HG02981 (cell line): Measurements from ENCODE around the gene CCR7.

ENCODE experiments used
- ATAC-seq: cut with Tn5 transposase; IDR thresholded peaks from one replicate; pipeline ENCODE4 v1.9.1; 2021; ENCODE audit warnings: mild to moderate bottlenecking, moderate library complexity; ENCODE audit not compliant: unreplicated experiment

CCR7 gene

DNA sequence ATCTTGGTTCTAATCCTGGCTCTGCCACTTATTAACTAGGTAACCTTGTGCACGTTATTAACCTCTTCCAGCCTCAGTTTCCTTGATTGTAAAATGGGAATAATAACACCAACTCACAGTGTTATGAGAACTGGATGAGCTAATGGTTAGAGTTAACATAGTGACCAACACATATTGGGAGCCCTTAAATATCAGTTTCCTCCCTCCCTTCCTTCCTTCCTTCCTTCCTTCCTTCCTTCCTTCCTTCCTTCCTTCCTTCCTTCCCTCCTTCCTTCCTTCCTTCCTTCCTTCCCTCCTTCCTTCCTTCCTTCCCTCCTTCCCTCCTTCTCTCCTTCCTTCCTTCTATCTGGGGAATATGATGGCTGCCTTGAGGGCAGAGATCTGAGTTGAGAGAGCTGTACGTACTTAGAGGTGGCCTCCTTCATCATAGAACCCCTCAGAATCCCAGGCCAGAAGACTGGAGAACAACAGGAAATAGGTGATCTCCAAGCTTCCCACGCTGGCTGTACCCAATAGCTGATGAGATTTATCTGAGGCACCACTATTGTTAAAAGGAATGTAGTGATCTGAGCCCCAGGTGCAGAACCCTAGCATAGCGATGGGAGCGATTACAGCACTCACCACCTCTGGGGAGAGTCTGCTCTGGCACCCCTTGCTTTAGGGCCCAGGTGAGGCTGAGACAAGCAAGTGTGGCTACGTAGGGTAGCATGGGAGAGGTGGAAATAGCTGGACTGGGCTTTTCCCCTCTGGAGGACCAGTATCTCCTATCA, 26.2 kb downstream of the CCR7 start:
- ATAC-seq, result no peak

- no peak for ATAC-seq
Measured at GRCh38 chr17:40538019-40538935, 27.0 kb downstream of the CCR7 start.

- no peak for ATAC-seq
Measured at GRCh38 chr17:40536295-40537171, 28.7 kb downstream of the CCR7 start.

- no peak for ATAC-seq
Measured at GRCh38 chr17:40535924-40536294, 29.4 kb downstream of the CCR7 start.

DNA sequence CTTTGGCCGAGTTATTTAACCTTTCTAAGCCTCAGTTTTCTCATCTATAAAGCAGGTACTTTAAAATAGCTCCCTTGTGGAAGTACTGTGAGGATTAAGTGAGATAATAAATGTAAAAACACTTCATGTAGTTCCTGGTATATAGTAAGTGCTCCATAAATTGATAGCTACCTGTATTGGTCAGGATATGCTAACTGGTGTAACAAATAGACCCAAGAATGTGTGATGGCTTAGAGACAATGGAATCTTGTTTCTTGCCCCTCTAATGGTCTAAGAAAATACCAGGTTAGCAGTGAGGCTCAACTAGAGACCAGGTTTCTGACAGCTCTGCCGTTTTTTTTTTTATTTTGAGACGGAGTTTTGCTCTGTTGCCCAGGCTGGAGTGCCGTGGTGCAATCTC, 29.8 kb downstream of the CCR7 start:
- ATAC-seq, result no peak

GRCh38 chr17:40534371-40535189, 30.7 kb downstream of the CCR7 start:
- ATAC-seq, result no peak

DNA sequence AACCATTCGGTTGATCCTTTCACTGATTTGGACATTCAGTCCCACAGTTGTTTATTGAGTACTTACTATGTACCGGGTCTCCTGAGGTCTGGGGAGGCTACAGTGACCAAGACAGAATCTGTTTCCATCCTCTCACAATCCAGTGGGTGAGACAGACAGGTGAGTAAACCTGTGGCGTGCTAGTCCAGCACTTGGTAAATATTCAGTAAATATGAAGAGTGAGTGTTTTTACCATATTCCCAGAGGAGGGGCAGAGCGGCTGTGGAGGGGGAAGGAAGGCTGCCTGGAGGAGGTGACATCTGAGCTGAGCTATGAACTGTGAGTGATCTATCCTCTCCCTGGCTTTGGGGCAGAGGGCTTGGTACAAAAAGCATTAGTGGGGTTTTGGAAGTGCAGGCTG, 31.4 kb downstream of the CCR7 start:
- ATAC-seq, result no peak

GRCh38 chr17:40532520-40533253, 32.6 kb downstream of the CCR7 start:
- no peak for ATAC-seq

DNA sequence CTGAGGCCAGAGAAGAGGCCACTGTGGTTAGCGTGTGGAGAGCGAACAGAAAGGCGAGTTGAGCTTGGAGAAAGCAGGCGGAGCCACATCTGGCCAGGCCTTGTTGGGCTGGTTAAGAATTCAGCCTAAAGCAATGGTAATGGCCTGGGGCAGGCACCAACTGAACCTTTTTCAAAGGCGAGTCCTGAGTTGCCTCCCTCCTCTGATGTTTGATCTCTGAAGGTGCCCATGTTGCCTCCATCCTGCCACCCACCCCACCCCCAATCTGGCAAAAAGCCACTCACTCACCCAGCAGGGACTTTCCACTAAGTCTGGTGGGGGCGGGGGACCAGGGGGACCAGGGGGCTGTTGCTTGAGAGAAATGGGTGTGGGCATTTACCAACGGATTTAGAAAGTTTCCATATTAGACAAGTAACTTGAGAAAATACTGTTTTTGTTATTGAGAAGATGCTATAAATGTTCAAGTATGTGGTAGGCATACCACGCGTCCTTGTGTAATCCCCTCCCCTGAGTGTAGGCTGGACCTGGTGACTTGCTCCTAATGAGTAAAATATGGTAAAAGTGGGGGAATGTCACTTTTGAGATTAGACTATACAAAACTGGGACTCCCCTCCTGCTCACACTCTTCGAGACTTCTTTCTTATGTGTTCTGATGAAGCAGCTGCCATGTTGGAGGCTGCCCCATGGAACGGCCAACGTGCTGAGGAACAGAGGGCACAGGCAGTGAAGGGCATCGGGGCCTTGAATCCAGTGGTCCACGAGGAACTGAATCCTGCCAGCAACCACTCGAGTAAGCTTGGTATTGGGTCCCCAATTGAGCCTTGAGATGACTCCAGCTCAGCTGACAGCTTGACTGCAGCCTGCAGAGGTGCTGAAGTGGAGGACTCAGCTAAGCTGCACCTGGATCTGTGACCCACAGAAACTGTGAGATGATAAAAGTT, 34.0 kb downstream of the CCR7 start:
- ATAC-seq, result no peak

- no peak for ATAC-seq
Measured at GRCh38 chr17:40530531-40530994, 34.7 kb downstream of the CCR7 start.

GRCh38 chr17:40529991-40530390, 35.3 kb downstream of the CCR7 start:
- ATAC-seq, result no peak

DNA sequence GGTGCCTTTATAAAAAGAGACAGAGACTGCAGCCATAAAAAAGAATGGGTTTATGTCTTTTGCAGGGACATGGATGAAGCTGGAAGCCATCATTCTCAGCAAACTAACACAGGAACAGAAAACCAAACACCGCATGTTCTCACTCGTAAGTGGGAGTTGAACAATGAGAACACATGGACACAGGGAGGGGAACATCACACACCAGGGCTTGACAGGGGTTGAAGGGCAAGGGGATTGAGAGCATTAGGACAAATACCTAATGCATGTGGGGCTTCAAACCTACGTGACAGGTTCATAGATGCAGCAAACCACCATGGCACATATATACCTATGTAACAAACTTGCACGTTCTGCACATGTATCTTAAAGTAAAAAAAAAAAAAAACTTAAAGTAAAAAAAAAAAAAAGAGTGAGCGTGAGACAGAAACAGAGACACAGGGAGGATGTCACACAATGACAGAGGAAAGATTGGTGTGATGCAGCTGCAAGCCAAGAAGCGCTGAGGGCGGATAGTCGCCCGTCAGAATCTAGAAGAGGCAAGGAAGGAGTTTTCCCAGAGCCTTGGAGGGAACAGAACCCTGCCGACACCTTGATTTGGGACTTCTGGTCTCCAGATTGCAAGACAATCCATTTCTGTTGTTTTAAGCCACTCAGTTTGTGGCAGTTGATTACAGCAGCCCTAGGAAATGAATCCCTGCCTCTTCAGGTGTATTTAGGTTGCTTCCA, 36.4 kb downstream of the CCR7 start:
- ATAC-seq, result no peak

- no peak for ATAC-seq
Measured at GRCh38 chr17:40526668-40527067, 38.6 kb downstream of the CCR7 start.

DNA sequence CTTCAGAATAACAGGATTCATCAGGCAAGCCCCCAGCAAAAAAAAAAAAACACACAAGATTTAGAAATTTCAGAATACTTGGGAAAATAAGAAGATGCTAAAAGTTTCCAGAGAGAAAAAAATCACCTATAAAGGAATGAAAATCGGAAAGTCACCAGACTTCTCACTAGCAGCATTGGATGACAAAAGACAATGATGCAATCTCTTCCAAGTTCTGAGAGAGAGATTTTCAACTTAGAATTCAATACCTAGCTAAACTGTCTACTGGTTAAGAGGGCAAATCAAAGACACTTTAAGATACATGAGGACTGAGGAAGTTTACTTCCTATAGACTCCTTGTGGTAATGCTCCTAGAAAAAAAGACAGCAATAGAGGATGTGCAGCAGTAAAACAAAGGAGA, 40.0 kb downstream of the CCR7 start:
- ATAC-seq, result no peak

DNA sequence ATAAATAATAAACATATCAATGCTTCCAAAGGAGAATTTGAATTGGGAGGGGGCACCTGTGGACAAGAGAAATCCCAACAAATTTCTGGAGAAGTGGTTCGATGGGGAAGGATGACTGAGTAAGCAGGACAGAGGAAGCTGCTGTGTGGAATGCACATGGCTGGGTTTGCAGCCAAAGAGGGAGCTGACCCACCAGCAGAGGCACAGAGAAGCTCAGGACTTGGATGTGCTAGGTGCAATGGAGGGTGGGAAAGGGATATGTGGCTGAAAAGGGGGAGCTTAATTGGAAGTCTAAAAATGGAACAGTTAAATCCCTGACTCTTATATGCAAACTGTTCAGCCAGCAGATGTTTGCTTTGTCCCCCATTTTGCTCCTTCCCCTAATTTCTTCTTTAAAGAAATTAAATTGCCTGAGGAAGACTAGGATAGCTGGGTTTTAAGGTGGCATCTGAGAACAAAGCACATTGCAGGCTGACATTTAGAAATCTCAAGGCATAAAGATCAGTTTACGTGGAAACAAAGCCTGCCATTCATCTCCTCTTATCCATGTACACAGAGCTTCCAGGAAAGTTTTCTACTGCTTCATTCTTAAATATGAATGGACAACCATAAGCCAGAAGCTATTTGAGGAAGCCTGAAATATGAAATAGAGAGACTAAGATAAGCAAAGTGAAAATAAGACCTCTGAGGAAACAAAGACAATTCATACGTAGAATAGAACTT, 40.9 kb downstream of the CCR7 start:
- ATAC-seq, result no peak

DNA sequence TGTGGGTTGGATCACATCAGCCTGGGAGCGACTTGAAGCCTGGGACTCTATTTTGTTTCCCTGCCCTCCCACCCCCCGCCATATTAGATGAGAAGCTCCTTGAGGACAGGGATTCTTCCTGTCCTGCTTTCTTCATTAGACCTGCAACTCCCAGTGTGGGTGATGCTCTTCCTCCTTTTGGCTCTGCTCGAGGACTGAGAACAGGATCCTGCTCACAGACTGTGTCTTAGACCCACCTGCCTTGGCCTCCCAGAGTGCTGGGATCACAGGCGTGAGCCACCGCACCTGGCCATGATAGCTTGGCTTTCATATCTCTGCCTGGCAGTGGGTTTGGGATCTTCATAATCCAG, 42.3 kb downstream of the CCR7 start:
- ATAC-seq, result no peak

DNA sequence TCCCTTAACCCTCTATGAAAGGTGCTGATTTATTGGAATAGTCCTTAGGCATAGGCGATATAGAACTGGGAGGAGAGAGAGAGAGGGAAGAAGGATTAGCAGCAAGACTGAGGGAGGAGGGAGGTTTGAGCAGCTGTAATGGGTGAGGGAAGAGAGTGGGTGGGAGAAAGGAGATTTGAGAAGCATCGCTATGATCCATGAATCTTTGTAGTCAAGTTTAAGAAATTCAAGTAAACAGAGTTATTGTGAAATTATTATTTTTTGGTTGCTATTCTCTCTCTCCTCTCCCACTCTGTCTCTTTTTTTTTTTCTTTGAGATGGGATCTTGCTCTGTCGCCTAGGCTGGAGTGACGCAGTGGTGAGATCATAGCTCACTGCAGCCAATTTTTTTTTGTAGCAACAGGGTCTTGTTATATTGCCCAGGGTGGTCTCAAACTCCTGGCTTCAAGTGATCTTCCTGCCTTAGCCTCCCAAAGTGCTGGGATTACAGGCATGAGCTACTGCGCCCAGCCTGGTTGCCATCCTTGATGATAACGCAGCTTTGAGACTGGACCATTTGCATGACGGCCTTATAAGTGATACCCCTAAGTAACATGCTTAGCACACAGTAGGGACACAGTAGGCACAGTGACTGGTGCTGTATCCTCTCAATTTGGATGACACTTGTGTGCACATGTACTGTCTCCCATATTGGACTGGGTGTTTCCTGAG, 42.9 kb downstream of the CCR7 start:
- no peak for ATAC-seq
